HepG2 (cell line): ENCODE results near the gene TRIM72. TPM values are rescaled to one million over a fixed set of nuclear protein-coding genes. Genes with fewer than 3 reads are reported as not detected.
A peak's percentile ranks its signal among the peaks of the same experiment; 100 is the strongest.

Experiments
- BRF2 ChIP-seq: sonication (generic); formaldehyde crosslinking; IDR thresholded peaks from 2 replicates; pipeline ENCODE4 v1.8.1; 2022; ENCODE audit warnings: mild to moderate bottlenecking, missing genetic modification reagents
- DPF2 ChIP-seq: sonication (generic); formaldehyde crosslinking; IDR thresholded peaks from 2 replicates; pipeline ENCODE4 v1.4.0; 2020; ENCODE audit warnings: mild to moderate bottlenecking, low read depth, missing genetic modification reagents, borderline replicate concordance
- FOXC1 ChIP-seq: sonication (generic); formaldehyde crosslinking; IDR thresholded peaks from 2 replicates; pipeline ENCODE4 v1.8.0; 2022; ENCODE audit warnings: mild to moderate bottlenecking, missing genetic modification reagents, borderline replicate concordance
- HCFC1 ChIP-seq: fragments of 150-350 bp; IDR thresholded peaks from 2 replicates; pipeline ENCODE4 v1.6.1; 2014; ENCODE audit warnings: low read depth, low read length
- HES4 ChIP-seq: sonication (generic); formaldehyde crosslinking; IDR thresholded peaks from 2 replicates; pipeline ENCODE4 v1.9.0; 2021; ENCODE audit warnings: mild to moderate bottlenecking, missing genetic modification reagents, borderline replicate concordance
- HNRNPL ChIP-seq: fragments of 200-400 bp; formaldehyde crosslinking; IDR thresholded peaks from 2 replicates; pipeline ENCODE4 v1.6.1; 2017; ENCODE audit warnings: mild to moderate bottlenecking, low read depth, low read length
- KDM6A ChIP-seq: IDR thresholded peaks from 2 replicates; pipeline ENCODE4 v1.6.1; 2016; ENCODE audit warnings: low read depth
- KMT2A ChIP-seq: sonication (generic); formaldehyde crosslinking; IDR thresholded peaks from 2 replicates; pipeline ENCODE4 v1.4.0; 2020; ENCODE audit warnings: missing genetic modification reagents
- PAWR ChIP-seq: sonication (generic); formaldehyde crosslinking; IDR thresholded peaks from 2 replicates; pipeline ENCODE4 v1.4.0; 2020; ENCODE audit warnings: missing genetic modification reagents, mild to moderate bottlenecking, borderline replicate concordance
- SALL2 ChIP-seq: sonication (generic); formaldehyde crosslinking; IDR thresholded peaks from 2 replicates; pipeline ENCODE4 v1.8.1; 2023; ENCODE audit warnings: mild to moderate bottlenecking, missing genetic modification reagents, inconsistent platforms
- SCMH1 ChIP-seq: sonication (generic); formaldehyde crosslinking; IDR thresholded peaks from 2 replicates; pipeline ENCODE4 v1.9.0; 2021; ENCODE audit warnings: missing genetic modification reagents, mild to moderate bottlenecking, borderline replicate concordance
- TARDBP ChIP-seq: sonication (generic); formaldehyde crosslinking; IDR thresholded peaks from 2 replicates; pipeline ENCODE4 v1.8.0; 2022; ENCODE audit warnings: mild to moderate bottlenecking, missing genetic modification reagents
- U2AF2 ChIP-seq: fragments of 200-400 bp; formaldehyde crosslinking; IDR thresholded peaks from 2 replicates; pipeline ENCODE4 v1.6.1; 2017; ENCODE audit warnings: low read depth, mild to moderate bottlenecking, low read length
- ZFP90 ChIP-seq: sonication (generic); formaldehyde crosslinking; IDR thresholded peaks from 2 replicates; pipeline ENCODE4 v1.8.0; 2022; ENCODE audit warnings: missing genetic modification reagents, mild to moderate bottlenecking, inconsistent platforms, borderline replicate concordance
- ZKSCAN1 ChIP-seq: fragments of 150-350 bp; IDR thresholded peaks from 2 replicates; pipeline ENCODE4 v1.6.1; 2014; ENCODE audit warnings: low read length
- ZNF224 ChIP-seq: sonication (generic); formaldehyde crosslinking; IDR thresholded peaks from 2 replicates; pipeline ENCODE4 v1.5.0; 2020; ENCODE audit warnings: mild to moderate bottlenecking, missing genetic modification reagents
- ZNF350 ChIP-seq: sonication (generic); formaldehyde crosslinking; IDR thresholded peaks from 2 replicates; pipeline ENCODE4 v1.4.0; 2020; ENCODE audit warnings: mild to moderate bottlenecking, low read depth, missing genetic modification reagents, borderline replicate concordance
- polyA plus RNA-seq, 8 experiments: library from polyadenylated mRNA; depleted of rRNA in 3 of 8; stranded (reverse) in 7 of 8; unstranded in 1 of 8; fragments of >200 nt; fragmentation: Illumina TruSeq in 4 of 8; extraction: Trizol in 4 of 8; gene quantifications; 2 replicates each; pipeline versions ENCODE4 v1.2.1 to v1.2.3, GENCODE V29; 2011 to 2016; ENCODE audit warnings: low read depth in 4 of 8, missing spikeins in 1 of 8, mixed read lengths in 1 of 8; ENCODE audit not compliant: insufficient read depth in 1 of 8
- total RNA-seq, 5 experiments: library from RNA; depleted of rRNA; stranded (reverse); fragments of >200 nt; fragmentation: Illumina TruSeq; extraction: Trizol; gene quantifications; 2 replicates each; pipeline ENCODE4 v1.2.3, GENCODE V29; 2016; ENCODE audit warnings: low read depth in 1 of 5
- TF ChIP-seq, protein P1 (sequence below): IDR thresholded peaks from 2 replicates; pipeline ENCODE4 v1.6.1; 2018; ENCODE audit warnings: missing genetic modification reagents, mild to moderate bottlenecking, missing compliant biosample characterization
- TF ChIP-seq, protein P2 (sequence below): sonication (generic); formaldehyde crosslinking; IDR thresholded peaks from 2 replicates; pipeline ENCODE4 v1.5.1; 2020; ENCODE audit warnings: mild to moderate bottlenecking, missing genetic modification reagents, moderate library complexity
- TF ChIP-seq, protein P3 (sequence below): sonication (generic); formaldehyde crosslinking; IDR thresholded peaks from 2 replicates; pipeline ENCODE4 v1.5.1; 2020; ENCODE audit warnings: mild to moderate bottlenecking, moderate library complexity, missing genetic modification reagents

TRIM72 gene
- total and polyA plus RNA-seq, 2 of the 13 experiments (the other 11 are each of a cell fraction or from before 2014, with no cell fraction given) = not detected

GRCh38 chr16:31202414-31203375 lies 11.2 kb upstream of the TRIM72 start, which contains the start of gene PYCARD (continued):
- no peak for TF ChIP-seq TARDBP
- no peak for TF ChIP-seq HCFC1
- no peak for TF ChIP-seq ZKSCAN1
- no peak for TF ChIP-seq KDM6A (CRISPR knock-in tag)
- TF ChIP-seq ZFP90 (CRISPR knock-in tag) = no peak
- TF ChIP-seq U2AF2 = no peak
- TF ChIP-seq ZNF350 (CRISPR knock-in tag) = no peak
- TF ChIP-seq, protein P1, sequence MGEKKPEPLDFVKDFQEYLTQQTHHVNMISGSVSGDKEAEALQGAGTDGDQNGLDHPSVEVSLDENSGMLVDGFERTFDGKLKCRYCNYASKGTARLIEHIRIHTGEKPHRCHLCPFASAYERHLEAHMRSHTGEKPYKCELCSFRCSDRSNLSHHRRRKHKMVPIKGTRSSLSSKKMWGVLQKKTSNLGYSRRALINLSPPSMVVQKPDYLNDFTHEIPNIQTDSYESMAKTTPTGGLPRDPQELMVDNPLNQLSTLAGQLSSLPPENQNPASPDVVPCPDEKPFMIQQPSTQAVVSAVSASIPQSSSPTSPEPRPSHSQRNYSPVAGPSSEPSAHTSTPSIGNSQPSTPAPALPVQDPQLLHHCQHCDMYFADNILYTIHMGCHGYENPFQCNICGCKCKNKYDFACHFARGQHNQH (CRISPR knock-in tag) = no peak
- peak; percentile 44; the same call in 1 of the 2 replicates for TF ChIP-seq SALL2 (CRISPR knock-in tag)
- TF ChIP-seq HES4 (CRISPR knock-in tag) = 0 out of 2 replicates have a peak, but pooled peaks have one; percentile 62
- no peak for TF ChIP-seq PAWR (CRISPR knock-in tag)
- TF ChIP-seq, protein P2, sequence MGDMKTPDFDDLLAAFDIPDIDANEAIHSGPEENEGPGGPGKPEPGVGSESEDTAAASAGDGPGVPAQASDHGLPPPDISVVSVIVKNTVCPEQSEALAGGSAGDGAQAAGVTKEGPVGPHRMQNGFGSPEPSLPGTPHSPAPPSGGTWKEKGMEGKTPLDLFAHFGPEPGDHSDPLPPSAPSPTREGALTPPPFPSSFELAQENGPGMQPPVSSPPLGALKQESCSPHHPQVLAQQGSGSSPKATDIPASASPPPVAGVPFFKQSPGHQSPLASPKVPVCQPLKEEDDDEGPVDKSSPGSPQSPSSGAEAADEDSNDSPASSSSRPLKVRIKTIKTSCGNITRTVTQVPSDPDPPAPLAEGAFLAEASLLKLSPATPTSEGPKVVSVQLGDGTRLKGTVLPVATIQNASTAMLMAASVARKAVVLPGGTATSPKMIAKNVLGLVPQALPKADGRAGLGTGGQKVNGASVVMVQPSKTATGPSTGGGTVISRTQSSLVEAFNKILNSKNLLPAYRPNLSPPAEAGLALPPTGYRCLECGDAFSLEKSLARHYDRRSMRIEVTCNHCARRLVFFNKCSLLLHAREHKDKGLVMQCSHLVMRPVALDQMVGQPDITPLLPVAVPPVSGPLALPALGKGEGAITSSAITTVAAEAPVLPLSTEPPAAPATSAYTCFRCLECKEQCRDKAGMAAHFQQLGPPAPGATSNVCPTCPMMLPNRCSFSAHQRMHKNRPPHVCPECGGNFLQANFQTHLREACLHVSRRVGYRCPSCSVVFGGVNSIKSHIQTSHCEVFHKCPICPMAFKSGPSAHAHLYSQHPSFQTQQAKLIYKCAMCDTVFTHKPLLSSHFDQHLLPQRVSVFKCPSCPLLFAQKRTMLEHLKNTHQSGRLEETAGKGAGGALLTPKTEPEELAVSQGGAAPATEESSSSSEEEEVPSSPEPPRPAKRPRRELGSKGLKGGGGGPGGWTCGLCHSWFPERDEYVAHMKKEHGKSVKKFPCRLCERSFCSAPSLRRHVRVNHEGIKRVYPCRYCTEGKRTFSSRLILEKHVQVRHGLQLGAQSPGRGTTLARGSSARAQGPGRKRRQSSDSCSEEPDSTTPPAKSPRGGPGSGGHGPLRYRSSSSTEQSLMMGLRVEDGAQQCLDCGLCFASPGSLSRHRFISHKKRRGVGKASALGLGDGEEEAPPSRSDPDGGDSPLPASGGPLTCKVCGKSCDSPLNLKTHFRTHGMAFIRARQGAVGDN (CRISPR knock-in tag) = peak; percentile 74
- TF ChIP-seq, protein P3, sequence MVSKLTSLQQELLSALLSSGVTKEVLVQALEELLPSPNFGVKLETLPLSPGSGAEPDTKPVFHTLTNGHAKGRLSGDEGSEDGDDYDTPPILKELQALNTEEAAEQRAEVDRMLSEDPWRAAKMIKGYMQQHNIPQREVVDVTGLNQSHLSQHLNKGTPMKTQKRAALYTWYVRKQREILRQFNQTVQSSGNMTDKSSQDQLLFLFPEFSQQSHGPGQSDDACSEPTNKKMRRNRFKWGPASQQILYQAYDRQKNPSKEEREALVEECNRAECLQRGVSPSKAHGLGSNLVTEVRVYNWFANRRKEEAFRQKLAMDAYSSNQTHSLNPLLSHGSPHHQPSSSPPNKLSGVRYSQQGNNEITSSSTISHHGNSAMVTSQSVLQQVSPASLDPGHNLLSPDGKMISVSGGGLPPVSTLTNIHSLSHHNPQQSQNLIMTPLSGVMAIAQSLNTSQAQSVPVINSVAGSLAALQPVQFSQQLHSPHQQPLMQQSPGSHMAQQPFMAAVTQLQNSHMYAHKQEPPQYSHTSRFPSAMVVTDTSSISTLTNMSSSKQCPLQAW (CRISPR knock-in tag) = no peak
- no peak for TF ChIP-seq FOXC1 (CRISPR knock-in tag)
- no peak for TF ChIP-seq DPF2 (CRISPR knock-in tag)
- no peak for TF ChIP-seq BRF2
- 0 out of 2 replicates have a peak, but pooled peaks have one; percentile 18 for TF ChIP-seq HNRNPL
- no peak for TF ChIP-seq ZNF224 (CRISPR knock-in tag)
- TF ChIP-seq SCMH1 (CRISPR knock-in tag) = no peak
- no peak for TF ChIP-seq KMT2A (CRISPR knock-in tag)
